ENCODE results near the gene GLE1. TPM values are rescaled to one million over a fixed set of nuclear protein-coding genes. Genes with fewer than 3 reads are reported as not detected.

Gene GLE1, protein sequence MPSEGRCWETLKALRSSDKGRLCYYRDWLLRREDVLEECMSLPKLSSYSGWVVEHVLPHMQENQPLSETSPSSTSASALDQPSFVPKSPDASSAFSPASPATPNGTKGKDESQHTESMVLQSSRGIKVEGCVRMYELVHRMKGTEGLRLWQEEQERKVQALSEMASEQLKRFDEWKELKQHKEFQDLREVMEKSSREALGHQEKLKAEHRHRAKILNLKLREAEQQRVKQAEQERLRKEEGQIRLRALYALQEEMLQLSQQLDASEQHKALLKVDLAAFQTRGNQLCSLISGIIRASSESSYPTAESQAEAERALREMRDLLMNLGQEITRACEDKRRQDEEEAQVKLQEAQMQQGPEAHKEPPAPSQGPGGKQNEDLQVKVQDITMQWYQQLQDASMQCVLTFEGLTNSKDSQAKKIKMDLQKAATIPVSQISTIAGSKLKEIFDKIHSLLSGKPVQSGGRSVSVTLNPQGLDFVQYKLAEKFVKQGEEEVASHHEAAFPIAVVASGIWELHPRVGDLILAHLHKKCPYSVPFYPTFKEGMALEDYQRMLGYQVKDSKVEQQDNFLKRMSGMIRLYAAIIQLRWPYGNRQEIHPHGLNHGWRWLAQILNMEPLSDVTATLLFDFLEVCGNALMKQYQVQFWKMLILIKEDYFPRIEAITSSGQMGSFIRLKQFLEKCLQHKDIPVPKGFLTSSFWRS
- 10 to 100 TPM; 29.5 to 33.4 (median 32.1) TPM for polyA plus RNA-seq (ENCODE audit: insufficient read length in 3 of 3)
- long read RNA-seq, donor 1, partial matches to known transcripts: 0 of 2 reads
- long read RNA-seq, donor 1, other reads (novel, unspliced or antisense): 0 of 2 reads
- long read RNA-seq, donor 2, transcript GLE1-201 (16 exons, 3,321 nt): major isoform, 7 of 15 reads
- long read RNA-seq, donor 2, partial matches to known transcripts: 8 of 15 reads
- long read RNA-seq, donor 2, other reads (novel, unspliced or antisense): 0 of 15 reads
- long read RNA-seq, donor 3, partial matches to known transcripts: 6 of 6 reads
- long read RNA-seq, donor 3, other reads (novel, unspliced or antisense): 0 of 6 reads
- long read RNA-seq, donor 4, partial matches to known transcripts: 0 of 2 reads
- long read RNA-seq, donor 4, other reads (novel, unspliced or antisense): 0 of 2 reads
- long read RNA-seq, donor 5, partial matches to known transcripts: 5 of 5 reads
- long read RNA-seq, donor 5, other reads (novel, unspliced or antisense): 0 of 5 reads
- long read RNA-seq, donor 6, transcript GLE1-201 (16 exons, 3,321 nt): major isoform, 5 of 5 reads
- long read RNA-seq, donor 6, partial matches to known transcripts: 0 of 5 reads
- long read RNA-seq, donor 6, other reads (novel, unspliced or antisense): 0 of 5 reads
- long read RNA-seq, donor 7, partial matches to known transcripts: 13 of 15 reads
- long read RNA-seq, donor 7, other reads (novel, unspliced or antisense): 0 of 15 reads
- long read RNA-seq, donor 8: 0 reads
- long read RNA-seq, donor 9, transcript GLE1-201 (16 exons, 3,321 nt): major isoform, 7 of 16 reads
- long read RNA-seq, donor 9, partial matches to known transcripts: 9 of 16 reads
- long read RNA-seq, donor 9, other reads (novel, unspliced or antisense): 0 of 16 reads
- long read RNA-seq, donor 10, partial matches to known transcripts: 13 of 15 reads
- long read RNA-seq, donor 10, other reads (novel, unspliced or antisense): 0 of 15 reads
- long read RNA-seq, donor 11, transcript GLE1-201 (16 exons, 3,321 nt): major isoform, 5 of 5 reads
- long read RNA-seq, donor 11, partial matches to known transcripts: 0 of 5 reads
- long read RNA-seq, donor 11, other reads (novel, unspliced or antisense): 0 of 5 reads
- long read RNA-seq, donor 12, transcript GLE1-201 (16 exons, 3,321 nt): major isoform, 5 of 5 reads
- long read RNA-seq, donor 12, partial matches to known transcripts: 0 of 5 reads
- long read RNA-seq, donor 12, other reads (novel, unspliced or antisense): 0 of 5 reads
- long read RNA-seq, donor 13: 0 reads
- long read RNA-seq, donor 14: 0 reads
- long read RNA-seq, donor 15, partial matches to known transcripts: 7 of 10 reads
- long read RNA-seq, donor 15, other reads (novel, unspliced or antisense): 0 of 10 reads
- long read RNA-seq, donor 16, partial matches to known transcripts: 6 of 9 reads
- long read RNA-seq, donor 16, other reads (novel, unspliced or antisense): 0 of 9 reads

DNA sequence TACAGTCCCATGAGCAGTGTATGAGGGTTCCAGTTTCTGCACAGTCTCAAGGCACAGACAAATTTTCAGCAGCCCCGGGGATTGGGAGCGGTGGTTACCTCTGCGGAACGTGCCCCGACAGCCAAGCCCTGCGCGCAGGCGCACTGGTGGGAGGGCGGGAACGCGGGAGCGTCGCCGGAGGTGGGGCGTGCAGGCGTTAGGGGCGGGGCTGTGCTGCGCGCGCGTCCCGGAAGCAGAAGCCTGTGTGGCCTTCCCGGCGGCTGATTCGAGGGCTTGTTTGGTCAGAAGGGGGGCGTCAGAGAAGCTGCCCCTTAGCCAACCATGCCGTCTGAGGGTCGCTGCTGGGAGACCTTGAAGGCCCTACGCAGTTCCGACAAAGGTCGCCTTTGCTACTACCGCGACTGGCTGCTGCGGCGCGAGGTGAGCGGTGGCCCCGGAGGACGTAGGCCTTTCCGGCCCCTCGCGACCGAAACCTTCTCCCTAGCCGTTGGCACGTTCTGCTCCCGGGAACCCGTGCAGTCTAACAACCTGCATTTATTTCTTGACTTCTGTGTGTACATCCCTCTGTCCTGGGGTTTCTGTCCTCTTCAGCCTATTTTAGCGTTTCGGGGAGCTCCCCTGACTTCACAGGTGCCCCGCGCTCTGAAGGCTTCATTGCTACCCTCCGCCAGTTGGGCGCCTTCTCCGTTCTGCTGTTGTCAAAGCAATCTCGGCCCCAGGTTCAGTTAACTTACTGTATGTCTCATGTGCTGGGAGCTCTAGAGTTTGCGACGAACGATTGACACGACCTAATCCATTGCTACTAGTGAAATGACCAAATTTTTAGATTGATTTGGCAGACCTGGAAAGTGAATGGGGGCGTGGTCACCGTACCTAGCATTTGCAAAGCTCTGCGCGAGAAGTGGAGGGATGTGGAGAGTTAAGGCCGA, at the start of gene GLE1:
Gene GLE1 (plus strand): TSS at position 235 of the 929 bp plus-strand sequence. CDS start 87 bp downstream, at position 322.
- peak; percentile 91 for DNase-seq

DNA sequence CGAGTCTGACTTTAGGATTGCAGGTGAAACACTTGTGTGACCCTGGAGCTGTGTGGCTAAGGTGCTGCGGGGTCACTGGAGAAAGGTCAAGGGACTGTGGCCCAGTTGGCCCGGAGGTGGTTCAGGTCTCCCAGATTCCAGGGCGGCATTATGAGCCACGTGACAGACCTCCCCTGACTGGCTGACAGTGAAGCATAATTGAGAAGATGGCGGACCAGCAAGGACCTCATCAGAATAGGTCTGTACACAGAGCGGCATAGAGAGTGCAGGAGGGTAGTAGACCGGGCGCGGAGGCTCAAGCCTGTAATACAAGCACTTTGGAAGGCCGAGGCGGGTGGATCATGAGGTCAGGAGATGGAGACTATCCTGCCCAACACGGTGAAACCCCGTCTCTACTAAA, 49.5 kb upstream of the GLE1 start:
- DNase-seq: no peak

DNA sequence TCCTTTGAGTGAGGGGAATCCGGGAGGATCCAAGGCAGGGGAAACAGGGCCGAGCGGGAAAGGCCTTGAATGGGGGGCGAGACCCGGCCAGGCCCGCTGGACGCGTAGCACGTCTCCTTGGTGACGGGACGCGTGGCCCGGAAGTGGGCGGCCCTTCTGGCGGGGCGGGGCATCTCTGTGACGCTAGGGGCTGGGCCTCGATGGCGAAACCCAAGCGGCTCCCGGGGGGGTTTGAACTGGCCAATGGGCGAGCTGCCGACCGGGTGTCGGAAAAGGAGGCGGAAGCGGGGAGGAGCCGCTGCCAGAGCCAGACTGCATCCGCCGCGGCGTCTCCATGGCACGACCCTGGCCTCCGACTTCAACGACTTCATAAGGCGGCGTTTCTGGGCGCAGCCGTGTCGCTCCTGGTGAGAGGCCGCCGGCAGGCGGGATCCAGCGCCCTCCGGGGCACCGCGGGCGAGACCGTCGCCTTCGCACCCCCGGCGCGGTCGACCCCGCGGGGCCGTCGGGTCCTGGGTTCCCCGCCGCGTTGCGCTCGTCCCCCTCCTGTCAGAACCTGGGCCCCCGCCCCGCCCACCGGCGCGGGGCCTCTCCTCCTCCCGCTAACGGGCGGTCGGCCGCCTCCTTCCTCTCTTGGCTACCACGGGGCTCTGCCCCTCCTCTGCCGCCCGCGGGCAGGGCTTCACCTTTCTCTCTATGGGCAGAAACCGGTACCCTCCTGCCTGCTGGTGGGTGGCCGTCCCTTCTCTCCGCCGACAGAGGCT, 48.5 kb upstream of the GLE1 start, which contains the start of gene ODF2:
Gene ODF2 (plus strand): TSS at position 158 of the 764 bp plus-strand sequence. CDS start 86 bp downstream, at position 244.
- peak; percentile 97 for DNase-seq

DNA sequence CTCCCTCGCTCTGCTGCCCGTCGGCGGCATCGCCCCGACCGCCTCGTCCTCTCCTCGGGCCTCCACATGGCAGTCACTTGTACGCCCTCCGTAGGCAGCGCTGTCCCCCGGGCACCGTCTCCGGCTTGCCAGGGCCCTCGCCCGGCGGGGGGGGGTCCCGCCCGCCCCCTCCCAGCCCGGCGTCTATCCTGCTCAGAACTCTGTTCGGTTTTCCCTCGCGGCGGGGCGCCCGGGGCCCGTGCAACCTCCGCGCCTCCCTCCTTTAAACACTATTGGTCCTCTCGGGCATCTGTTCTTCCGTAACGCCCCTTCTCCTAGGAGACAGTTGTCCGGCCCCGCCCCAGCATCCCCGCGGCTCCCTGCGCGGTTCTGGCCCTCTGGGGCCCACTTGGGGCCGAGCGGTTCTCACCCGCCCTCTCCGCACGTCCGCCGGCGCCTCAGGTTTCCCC, 47.9 kb upstream of the GLE1 start:
- DNase-seq: peak; percentile 36

DNA sequence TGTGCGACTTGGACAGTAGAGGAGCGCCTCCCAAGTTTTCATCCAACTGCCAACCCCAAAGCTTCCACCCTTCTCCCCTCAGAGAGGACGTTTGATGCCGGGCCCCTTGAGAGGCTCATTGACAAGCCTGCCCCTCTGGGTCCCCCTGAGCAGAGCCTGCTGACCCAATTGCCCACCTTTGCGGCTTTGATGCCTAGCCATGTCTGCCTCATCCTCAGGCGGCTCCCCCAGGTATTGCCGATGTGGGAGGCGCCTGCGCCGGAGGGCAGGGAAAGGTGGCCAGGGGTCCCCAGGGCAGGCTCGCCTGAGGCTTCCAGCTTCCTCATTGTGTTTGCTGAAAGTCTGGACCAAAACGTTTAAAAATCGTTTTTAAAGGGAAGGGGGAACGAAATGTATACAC, 47.3 kb upstream of the GLE1 start:
- no peak for DNase-seq

DNA sequence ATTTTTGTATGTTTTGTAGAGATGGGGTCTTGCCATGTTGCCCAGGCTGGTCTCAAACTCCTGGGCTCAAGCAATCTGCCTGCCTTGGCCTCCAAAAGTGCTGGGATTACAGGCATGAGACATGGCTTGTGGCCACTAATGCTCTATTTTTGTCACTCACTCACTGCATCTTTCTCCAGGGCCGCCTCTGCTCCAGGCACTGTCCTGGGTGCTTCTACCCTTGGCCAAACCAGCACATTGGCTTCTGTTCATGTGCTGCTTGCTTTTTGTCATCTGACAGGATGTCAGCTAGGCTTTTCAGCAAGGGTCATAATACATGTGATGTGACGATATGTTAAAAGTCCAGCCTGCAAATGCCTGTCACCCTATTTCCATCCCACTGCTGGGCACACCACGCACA, 45.5 kb upstream of the GLE1 start:
- no peak for DNase-seq

DNA sequence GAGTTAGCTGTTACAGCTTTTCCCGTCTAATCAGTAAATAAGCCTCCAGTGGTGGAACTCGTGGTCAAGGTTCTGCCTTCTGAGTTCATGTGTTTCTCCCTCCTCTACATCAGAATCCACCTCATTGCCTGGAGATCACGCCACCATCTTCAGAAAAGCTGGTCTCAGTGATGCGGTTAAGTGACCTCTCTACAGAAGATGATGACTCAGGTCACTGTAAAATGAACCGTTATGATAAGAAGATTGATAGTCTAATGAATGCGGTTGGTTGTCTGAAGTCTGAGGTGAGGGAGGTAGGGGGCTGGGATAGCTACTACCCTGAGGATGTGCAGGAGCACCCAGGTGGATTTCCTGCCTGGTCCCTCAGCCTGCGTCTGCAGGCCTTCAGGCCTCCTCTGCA, 35.4 kb upstream of the GLE1 start:
- no peak for DNase-seq

DNA sequence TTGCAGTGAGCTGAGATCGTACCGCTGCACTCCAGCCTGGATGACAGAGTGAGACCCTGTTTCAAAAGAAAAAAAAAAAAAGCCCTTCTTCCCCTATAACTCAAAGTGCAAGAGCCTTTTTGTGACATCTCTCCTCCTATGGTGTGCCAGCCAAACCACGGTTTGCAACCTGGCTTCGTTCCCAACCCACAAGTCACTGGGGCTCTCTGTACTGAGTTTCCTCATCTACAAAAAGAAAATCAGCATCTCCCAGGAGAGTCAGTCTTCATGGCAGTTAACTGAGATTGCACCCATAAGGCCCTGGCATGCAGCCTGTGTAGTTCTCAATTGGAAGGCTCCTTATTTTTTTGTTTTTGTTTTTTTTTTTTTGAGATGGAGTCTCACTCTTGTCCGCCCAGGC, 34.0 kb upstream of the GLE1 start:
- DNase-seq: no peak

DNA sequence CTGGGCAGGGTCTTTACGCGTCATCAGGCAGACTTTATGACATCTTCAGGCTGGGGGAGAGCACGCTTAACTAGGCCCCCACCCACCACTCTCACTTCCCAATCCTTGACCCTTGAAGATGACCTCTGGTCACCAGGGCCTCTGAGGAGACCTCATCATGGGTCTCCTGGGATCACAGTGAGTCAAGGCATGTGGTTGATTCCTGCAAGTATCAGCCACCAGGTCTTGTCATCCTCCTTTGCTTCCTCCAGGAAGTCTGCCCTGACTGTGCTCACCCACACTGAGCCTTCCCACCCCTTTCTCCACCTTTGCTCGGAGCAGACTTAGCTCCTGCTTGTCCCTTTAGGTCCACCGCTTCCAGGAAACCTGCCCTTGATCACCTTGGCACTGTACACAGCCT, 31.4 kb upstream of the GLE1 start:
- DNase-seq: no peak

DNA sequence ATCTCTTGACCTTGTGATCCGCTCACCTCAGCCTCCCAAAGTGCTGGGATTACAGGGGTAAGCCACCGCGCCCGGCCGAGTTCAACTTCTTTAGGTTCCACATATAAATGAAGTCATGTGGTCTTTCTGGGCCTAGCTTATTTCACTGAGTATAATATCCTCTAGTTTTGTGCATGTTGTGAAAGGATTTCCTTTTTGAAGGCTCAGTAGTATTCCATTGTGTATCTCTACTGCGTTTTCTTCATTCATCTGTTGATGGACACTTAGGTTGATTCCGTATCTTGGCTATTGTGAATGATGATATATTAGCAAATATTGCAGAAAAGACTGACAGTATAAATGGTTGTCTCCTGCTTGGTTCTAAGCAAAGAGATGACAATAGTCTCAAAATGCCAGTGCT, 28.7 kb upstream of the GLE1 start:
- DNase-seq: no peak

DNA sequence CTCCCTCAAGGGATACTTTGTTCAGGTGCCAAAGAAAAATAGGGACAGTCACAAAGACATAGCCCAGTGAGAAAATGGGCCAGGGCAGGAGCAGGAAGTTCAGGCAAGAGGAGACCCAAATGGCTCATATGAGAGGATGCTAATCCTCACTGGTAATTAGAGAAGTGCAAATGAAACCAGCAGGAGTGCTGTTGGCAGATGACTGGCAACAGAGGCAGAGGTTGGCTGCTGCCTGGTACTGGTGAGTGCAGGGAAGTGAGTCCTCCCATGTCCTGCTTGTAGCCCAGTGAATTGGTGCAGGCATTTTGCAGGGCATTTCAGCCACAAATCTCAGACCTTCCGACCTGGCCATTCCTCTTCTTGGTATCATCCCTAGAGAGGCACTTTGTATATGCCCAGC, 25.3 kb upstream of the GLE1 start:
- DNase-seq: no peak

DNA sequence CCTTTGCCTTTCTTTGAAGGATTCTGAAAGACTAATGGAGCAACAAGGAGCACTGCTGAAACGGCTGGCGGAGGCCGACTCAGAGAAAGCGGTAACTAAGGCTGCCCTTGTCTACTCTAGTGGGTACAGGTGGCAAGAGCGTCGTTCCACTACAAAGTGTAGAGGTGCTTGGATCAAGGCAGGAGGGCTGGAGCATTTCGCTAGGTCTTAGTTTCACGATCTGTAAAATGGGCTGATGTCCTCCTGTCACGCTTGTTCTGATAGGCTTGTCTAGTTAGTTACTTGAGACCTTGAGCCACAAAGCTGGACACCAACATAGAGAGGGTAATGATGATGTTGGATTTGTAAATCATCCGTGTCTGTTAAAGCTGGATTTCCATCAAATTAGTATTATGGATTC, 23.0 kb upstream of the GLE1 start:
- no peak for DNase-seq

DNA sequence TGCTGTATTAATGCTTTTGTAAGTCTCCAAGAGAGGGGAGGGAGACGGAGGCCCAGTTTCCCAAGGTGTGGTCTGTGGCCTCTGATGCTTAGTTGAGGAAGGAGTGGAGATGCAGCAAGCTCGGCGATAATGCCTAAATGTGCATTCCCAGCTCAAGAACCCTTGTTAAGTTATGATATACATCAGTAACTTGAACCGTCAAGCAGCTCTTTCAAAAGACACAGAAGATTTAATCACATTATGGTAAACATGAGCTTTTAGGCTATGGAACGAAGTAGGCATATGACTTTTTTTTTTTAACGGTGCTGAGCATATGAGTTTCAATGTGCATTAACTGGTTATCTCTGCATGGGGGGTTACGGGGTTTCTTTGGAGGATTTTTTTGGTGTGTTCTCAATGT, 22.3 kb upstream of the GLE1 start:
- no peak for DNase-seq

DNA sequence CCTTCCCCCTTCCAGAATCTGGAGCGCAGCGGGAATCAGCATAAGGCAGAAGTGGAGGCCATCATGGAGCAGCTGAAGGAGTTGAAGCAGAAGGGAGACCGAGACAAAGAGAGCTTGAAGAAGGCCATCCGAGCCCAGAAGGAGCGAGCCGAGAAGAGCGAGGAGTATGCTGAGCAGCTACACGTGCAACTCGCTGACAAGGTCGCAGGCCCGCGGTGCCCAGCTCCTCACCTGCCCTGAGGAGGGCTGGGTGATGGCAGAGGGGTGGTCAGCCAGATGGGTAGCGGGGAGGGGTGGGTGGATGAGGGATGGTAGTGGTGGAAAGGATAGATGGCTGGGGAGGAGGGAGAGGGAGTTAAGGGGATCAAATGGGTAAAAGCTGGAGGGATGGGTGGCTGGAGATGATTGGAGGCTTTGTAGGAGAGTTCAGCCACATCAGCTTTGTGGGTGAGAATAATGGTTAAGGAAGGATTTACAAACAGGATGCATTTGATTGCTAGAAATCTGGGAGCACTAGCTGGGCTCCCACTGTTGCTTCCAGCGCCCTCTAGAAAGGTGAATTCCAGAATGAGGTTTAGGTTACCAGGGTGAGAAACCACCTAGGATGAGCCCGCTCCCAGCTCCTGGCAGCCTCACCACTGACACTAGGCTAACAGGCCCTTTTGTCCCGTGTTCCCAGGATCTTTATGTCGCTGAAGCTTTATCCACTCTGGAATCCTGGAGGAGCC, 19.7 kb upstream of the GLE1 start:
- DNase-seq: no peak

DNA sequence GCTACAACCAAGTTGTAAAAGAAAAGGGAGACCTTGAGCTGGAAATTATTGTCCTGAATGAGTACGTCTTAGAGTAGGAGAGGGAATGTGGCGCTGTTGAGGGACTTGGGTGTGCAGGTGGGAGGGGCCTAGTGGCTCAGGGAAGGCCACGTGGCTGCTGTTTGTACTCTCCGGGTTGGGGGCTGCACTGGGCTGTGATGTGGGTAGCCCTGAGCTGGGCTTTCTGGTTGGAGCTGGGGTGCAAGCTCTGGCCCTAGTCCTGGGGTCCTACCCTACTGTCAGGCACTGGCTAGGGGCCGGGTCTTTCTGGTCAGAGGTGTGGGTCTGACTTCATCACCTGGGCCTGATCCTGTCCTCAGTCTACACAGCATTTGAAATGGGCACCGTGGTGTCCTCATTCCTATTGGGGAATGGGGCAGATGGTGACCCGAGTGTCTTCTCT, 19.1 kb upstream of the GLE1 start:
- DNase-seq: no peak

DNA sequence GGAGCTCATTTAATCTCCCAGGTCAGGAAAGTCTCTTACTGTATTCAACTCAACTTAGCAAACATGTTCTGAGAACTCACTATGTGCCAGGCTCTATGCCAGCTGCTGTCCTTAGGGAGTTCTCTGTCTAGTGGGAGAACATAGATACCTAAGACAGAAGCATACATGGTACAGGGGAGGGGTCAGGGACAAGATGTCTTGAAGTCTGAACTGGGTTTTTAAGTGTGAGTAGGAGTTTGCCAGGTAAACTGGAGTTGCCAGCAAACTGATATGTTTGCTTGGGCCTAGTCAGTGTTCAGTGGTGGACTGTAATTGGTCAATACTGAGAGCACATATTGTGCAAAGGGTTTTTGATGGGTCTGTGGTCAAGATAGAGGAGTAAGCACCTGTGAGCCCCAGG, 18.3 kb upstream of the GLE1 start:
- no peak for DNase-seq

DNA sequence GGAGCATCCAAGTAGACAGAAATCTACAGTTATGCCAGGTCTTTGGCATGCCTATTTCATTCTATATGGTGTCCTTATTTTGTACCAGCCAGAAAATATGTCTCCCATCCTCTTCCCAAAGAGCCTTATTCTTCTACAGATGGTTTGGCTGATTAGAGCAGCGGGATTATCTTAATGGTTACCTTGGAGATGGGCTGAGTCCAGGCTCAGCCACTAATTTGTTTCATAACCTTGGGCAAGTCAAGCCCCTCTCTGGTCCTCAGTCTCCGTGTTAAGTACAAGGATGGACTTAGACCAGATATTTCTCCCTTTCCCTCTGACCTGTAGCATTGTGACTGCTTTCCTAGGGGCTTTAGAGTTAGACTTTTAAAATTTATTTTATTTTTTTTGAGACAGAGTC, 11.1 kb upstream of the GLE1 start:
- DNase-seq: no peak
